Naive thymus-derived CD8-positive, alpha-beta T cell (primary cell): ENCODE measurements around the gene APOO. TPM values are rescaled to one million over a fixed set of nuclear protein-coding genes. Genes with fewer than 3 reads are reported as not detected.
A peak's percentile ranks its signal among the peaks of the same experiment; 100 is the strongest.

Source experiments
- ATAC-seq, 2 donors: fragments of 150-1000 bp; cut with Tn5 transposase in 1 of 2; sonication (Bioruptor Pico), chemical (Tn5 transposase) in 1 of 2; 1 replicate in 1 of 2; 2 replicates in 1 of 2; pipeline ENCODE4 v1.10.0; 2021; ENCODE audit warnings: mild to moderate bottlenecking in 2 of 2, moderate library complexity in 2 of 2
- POLR2A ChIA-PET: fragments of 350-600 bp; sonication (Branson Sonifier 250); formaldehyde crosslinking; loops from one replicate; lab custom pipeline; 2021; ENCODE audit warnings: antibody characterized with exemption; lab: Charles Lee
- DNase-seq, 10 donors: peaks; one replicate each; pipeline versions ENCODE4 v3.0.0 to v3.0.0-alpha.2; 2020 to 2022
- H3K27ac Mint-ChIP-seq, 10 donors: one replicate each; pipeline ENCODE4 v1.8.0; 2020 to 2022; ENCODE audit warnings: mild to moderate bottlenecking in 10 of 10, mixed read lengths in 10 of 10, moderate library complexity in 4 of 10, inconsistent platforms in 1 of 10
- H3K27me3 Mint-ChIP-seq, 5 donors: one replicate each; pipeline ENCODE4 v1.8.0; 2021 to 2022; ENCODE audit warnings: mixed read lengths in 5 of 5
- H3K36me3 Mint-ChIP-seq, 3 donors: one replicate each; pipeline ENCODE4 v1.8.0; 2020 to 2022; ENCODE audit warnings: mixed read lengths in 3 of 3, mild to moderate bottlenecking in 2 of 3, inconsistent platforms in 1 of 3
- H3K4me1 Mint-ChIP-seq, 4 donors: one replicate each; pipeline ENCODE4 v1.8.0; 2021 to 2022; ENCODE audit warnings: mixed read lengths in 4 of 4
- H3K4me3 Mint-ChIP-seq, 10 donors: one replicate each; pipeline ENCODE4 v1.8.0; 2020 to 2022; ENCODE audit warnings: mild to moderate bottlenecking in 10 of 10, mixed read lengths in 10 of 10, moderate library complexity in 6 of 10, inconsistent platforms in 1 of 10
- H3K9me3 Mint-ChIP-seq, 9 donors: one replicate each; pipeline ENCODE4 v1.8.0; 2020 to 2022; ENCODE audit warnings: mixed read lengths in 9 of 9, mild to moderate bottlenecking in 3 of 9, inconsistent platforms in 1 of 9, moderate library complexity in 1 of 9
- polyA plus RNA-seq, 3 donors: library from polyadenylated mRNA; unstranded; fragments of 300-500 nt; fragmentation: Illumina TruSeq; gene quantifications; one replicate each; pipeline ENCODE4 v1.2.3, GENCODE V29; 2021
- total RNA-seq, 8 experiments: library from RNA in 2 of 8; stranded (reverse) in 2 of 8; gene quantifications; one replicate each; pipeline ENCODE4 v1.2.3 and lab custom pipeline; 2021 to 2026

The APOO gene
- total and polyA plus RNA-seq, 5 experiments from 2014 or later, result 6.8 to 20.2 (median 15.9) TPM

DNA sequence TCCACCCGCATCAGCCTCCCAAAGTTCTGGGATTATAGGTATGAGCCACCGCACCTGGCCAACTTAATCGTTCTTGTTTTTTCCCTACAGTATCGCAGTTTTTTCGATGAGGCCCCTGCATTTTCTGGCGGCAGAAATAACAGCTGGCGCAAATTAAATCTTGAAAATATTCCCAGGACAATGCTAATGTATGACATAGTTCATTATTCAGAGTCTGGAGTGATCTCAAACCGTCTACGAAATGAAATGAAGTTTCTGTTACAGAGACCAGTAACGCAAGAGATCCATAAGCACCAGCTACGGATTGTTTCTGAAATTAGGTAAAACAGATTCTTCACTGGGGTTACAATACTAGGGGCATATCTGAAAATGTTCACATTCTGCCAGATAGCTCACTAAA lies 27.4 kb upstream of the APOO start:
- no peaks in the 10 kb centered on the region for H3K27me3 Mint-ChIP-seq
- no peak overlapping the region for H3K4me3 Mint-ChIP-seq
- POLR2A ChIA-PET, result no interaction called here
- H3K9me3 Mint-ChIP-seq, result no peaks in the 10 kb centered on the region
- H3K4me1 Mint-ChIP-seq, result peaks cover 3 to 20% (median 10%) of the 10 kb centered on the region in 4 donors
- DNase-seq (no peak), ATAC-seq (no peak)
- no peaks in the 10 kb centered on the region for H3K36me3 Mint-ChIP-seq
- H3K27ac Mint-ChIP-seq, result no peak overlapping the region

DNA sequence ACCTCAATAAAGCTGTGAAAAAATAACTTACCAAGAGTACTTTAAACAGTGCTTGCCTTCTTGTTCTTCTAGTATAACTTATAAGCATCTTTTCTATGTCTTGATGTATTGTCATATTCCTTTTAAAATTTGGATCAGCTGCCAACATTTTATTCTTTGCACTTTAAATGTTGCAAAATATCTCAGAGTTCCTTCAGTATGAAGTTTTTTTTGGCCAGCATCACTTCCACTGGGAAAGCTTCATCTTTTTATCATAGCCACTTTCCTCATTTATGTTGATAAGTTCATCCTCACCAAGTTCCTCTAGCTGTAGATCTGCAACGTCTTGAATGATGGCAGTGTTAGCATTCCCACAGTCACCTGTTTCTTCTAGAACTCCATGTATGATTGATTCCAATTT lies 24.3 kb upstream of the APOO start:
- no peak for DNase-seq
- Mint-ChIP-seq H3K4me1 (peaks cover 3 to 20% (median 10%) of the 10 kb centered on the region in 4 donors), H3K27me3 (no peaks in the 10 kb centered on the region), H3K9me3 (no peaks in the 10 kb centered on the region), H3K4me3 (no peak overlapping the region), H3K36me3 (no peaks in the 10 kb centered on the region), H3K27ac (peak overlapping the region in 7 of 10 donors; percentile 0 to 91 (median 58))
- no peak for ATAC-seq
- POLR2A ChIA-PET, result interaction anchor here (1.1 to 1.5 kb wide), 2 partner anchors 21 to 121 kb away, joined by 3 read pairs; no protein-coding TSS in a partner anchor

DNA sequence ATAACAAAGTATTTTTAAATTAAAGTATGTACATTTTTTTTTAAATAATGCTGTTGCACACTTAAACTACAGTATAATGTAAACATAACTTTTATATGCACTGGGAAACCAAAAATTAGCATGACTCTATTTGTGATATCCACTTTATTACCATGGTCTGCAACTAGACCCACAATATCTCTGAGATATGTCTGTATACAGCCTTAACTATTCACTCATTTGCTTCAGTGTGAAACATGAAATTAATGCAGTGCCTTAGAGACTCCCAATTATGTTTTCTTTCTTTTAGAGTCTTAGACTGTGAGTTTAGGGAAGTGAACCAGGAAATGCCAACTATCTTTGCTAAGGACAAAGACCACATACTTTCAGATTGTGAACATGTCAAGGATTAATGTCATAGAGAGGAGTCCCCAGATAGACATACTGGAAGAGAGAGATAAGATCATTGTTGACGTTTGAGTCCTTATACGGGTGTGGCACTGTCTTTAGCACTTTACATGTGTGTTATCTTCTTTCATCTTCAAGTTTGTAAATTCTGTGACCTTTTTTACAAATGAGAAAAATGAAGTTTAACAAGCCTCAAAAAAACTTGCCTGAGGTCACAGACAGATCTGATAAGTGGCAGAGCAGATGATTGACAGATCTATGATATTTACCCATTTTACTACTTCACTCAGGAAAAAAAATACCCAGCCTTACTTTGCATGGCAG lies 23.3 kb upstream of the APOO start:
- peak in 3 of 10 donors; percentile 15 to 38 (median 37) for DNase-seq

DNA sequence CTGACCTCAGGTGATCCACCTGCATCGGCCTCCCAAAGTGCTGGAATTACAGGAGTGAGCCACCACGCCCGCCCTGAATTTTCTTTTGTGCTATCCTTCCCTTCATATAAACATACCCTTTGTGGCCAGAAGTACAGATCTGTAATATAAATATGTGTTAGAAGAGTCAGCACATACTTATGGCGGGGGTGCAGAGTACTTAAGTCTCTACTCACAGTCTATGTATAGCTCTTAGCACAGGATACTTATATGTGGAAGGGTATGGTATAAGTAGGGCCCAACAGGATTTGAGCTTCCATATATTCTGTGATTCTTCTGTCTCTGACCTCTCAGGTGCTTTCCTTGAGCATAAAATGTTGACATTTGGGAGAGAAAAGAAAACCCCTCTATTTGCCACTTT lies 18.3 kb upstream of the APOO start:
- ATAC-seq (no peak), DNase-seq (no peak)
- peak overlapping the region in 1 of 10 donors; percentile 67 for H3K27ac Mint-ChIP-seq
- no peaks in the 10 kb centered on the region for H3K27me3 Mint-ChIP-seq
- POLR2A ChIA-PET, result no interaction called here
- no peak overlapping the region for H3K4me3 Mint-ChIP-seq
- H3K9me3 Mint-ChIP-seq, result peaks cover 0 to 2% (median 0%) of the 10 kb centered on the region in 9 donors
- no peaks in the 10 kb centered on the region for H3K36me3 Mint-ChIP-seq
- peaks cover 2 to 5% (median 4%) of the 10 kb centered on the region in 4 donors for H3K4me1 Mint-ChIP-seq

More for the DNA sequence above, 23.3 kb upstream of the APOO start:
- peak overlapping the region in 7 of 10 donors; percentile 21 to 91 (median 75) for H3K27ac Mint-ChIP-seq
- peak overlapping the region in 5 of 10 donors; percentile 26 to 39 (median 34) for H3K4me3 Mint-ChIP-seq
- H3K36me3 Mint-ChIP-seq, result no peaks in the 10 kb centered on the region
- POLR2A ChIA-PET, result interaction anchor here (1.1 kb wide), 1 partner anchor 122 kb away, joined by 3 read pairs; no protein-coding TSS in a partner anchor
- no peaks in the 10 kb centered on the region for H3K9me3 Mint-ChIP-seq
- H3K27me3 Mint-ChIP-seq, result no peaks in the 10 kb centered on the region
- peaks cover 3 to 20% (median 10%) of the 10 kb centered on the region in 4 donors for H3K4me1 Mint-ChIP-seq
- ATAC-seq, result peak; percentile 63 to 86

DNA sequence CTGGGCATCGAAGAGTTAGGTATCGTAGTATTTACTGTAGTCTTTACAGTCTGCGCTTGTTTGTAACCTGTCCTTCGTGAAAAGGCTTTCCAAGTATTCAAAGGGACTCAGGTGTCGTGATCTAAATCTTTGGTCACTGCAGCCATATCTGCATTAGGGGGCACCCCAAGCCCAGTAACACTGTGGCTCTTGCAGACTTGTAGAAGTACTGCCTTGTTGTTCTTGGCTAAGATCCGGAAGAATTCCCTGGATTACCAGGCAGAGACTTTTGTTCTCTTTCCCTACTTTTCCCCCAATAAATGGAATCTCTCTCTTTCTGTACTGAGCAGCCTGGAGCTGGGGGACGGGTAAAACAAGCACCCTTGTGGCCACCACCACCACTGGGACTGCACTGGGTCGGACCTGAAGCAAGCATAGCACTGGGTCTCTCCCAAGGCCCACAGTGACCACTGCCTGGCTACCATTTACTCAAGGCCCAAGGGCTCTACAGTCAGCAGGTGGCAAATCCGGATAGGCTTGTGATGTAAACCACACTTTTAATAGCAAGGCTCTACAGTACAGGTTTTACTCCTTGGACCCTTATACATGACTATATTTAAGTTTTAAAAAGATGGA lies 12.1 kb upstream of the APOO start:
- no peak overlapping the region for H3K4me3 Mint-ChIP-seq
- DNase-seq (no peak), ATAC-seq (no peak)
- H3K27me3 Mint-ChIP-seq, result no peaks in the 10 kb centered on the region
- peaks cover 0 to 11% (median 0%) of the 10 kb centered on the region in 9 donors for H3K9me3 Mint-ChIP-seq
- peaks cover 0 to 6% (median 3%) of the 10 kb centered on the region in 4 donors for H3K4me1 Mint-ChIP-seq
- H3K27ac Mint-ChIP-seq, result no peak overlapping the region
- peaks cover 0 to 8% (median 2%) of the 10 kb centered on the region in 3 donors for H3K36me3 Mint-ChIP-seq
- POLR2A ChIA-PET, result no interaction called here

DNA sequence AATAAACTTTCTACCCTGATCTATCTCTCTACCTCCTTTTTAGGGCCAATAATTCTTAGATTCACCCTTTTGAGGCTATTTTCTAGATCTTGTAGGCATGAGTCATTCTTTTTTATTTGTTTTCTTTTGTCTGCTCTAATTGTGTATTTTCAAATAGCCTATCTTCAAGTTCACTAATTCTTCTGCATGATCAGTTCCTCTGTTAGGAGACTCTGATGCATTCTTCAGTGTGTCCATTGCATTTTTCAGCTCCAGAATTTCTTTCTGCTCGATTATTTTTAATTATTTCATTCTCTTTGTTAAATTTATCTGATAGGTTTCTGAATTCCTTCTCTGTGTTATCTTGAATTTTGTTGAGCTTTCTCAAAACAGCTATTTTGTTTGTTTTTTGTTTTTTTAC lies 11.4 kb upstream of the APOO start:
- H3K27ac Mint-ChIP-seq, result peak overlapping the region in 1 of 10 donors; percentile 40
- H3K4me3 Mint-ChIP-seq, result no peak overlapping the region
- ATAC-seq, result no peak
- no peak for DNase-seq
- POLR2A ChIA-PET, result no interaction called here
- peaks cover 0 to 8% (median 2%) of the 10 kb centered on the region in 3 donors for H3K36me3 Mint-ChIP-seq
- peaks cover 0 to 6% (median 3%) of the 10 kb centered on the region in 4 donors for H3K4me1 Mint-ChIP-seq
- H3K27me3 Mint-ChIP-seq, result no peaks in the 10 kb centered on the region
- peaks cover 0 to 11% (median 0%) of the 10 kb centered on the region in 9 donors for H3K9me3 Mint-ChIP-seq

DNA sequence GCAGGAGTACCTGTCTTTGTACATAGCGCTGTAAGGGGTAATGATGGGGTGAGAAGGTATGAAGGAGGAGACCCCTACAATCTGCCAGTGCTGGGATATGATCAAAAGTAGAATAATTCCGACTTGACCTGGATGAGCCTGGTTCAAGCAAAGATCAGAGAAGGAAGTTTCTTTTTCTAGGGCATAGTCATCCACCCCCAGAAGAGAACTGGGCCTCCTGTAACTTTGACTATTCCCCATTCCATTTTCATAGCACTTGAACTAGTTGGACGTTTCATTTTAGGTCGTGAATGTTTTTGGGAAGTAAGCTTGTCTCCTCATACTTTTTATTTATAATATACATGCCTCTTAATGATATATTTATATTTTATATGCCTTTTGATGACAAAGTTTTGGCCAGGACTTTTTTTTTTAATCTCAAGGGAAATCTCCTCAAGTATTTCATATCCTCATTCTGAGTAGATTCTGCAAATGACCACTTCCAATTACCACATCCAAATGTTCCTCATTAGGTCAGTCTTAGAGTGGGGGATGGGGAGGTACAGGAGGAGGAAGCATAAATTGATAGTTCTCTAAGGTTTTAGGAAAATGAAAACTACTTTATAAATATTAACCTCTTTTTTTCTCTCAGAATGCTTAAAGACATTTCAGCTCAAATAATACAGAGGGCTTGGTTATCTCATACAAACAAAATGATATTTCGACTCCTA lies 3.5 kb upstream of the APOO start:
- no peak for DNase-seq
- no peak for ATAC-seq
- no peak overlapping the region for H3K4me3 Mint-ChIP-seq
- H3K36me3 Mint-ChIP-seq, result no peaks in the 10 kb centered on the region
- H3K4me1 Mint-ChIP-seq, result peaks cover 4 to 14% (median 10%) of the 10 kb centered on the region in 4 donors
- no peaks in the 10 kb centered on the region for H3K27me3 Mint-ChIP-seq
- POLR2A ChIA-PET, result no interaction called here
- H3K27ac Mint-ChIP-seq, result no peak overlapping the region
- no peaks in the 10 kb centered on the region for H3K9me3 Mint-ChIP-seq

DNA sequence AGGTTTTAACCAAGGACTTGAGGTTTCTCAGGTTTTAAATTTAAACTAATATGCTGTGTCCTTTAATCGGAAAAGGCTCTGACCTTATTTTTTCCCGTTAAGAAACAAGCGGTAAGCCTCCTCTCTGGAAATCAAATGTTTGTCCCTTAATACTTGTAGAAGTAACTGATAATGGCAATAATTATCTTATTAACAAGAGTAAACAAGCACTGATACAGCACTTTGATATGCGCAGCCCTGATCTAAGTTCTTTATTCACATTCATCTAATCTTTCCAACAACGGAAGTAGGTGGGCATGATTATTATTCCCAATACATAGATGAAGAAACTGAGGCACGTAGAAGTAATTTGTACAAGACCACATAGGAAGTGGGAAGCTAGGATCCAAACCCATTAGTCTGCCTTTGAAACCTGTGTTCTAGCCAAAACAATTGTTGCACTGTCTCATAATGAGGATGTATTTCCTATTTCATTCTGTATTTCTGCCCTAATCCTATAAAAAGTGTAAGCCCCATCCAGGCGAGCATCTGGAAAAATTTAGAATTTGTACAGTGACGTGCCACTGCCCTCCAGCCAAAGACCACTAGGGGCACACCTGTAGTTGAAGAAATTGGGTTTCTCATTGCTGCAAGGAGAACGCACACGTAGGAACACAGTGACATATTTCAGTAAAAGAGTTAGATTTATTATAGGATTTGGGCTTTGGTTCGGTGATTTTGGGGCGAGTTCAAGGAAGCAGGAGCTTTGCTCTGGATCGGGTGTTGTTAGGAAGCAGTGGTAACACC lies 674 bp upstream of the APOO start:
- peaks cover 6 to 14% (median 10%) of the 10 kb centered on the region in 4 donors for H3K4me1 Mint-ChIP-seq
- H3K27ac Mint-ChIP-seq, result peak overlapping the region; percentile 87 to 97 (median 94)
- H3K27me3 Mint-ChIP-seq, result no peaks in the 10 kb centered on the region
- ATAC-seq, result no peak
- no peaks in the 10 kb centered on the region for H3K9me3 Mint-ChIP-seq
- H3K36me3 Mint-ChIP-seq, result no peaks in the 10 kb centered on the region
- POLR2A ChIA-PET, result interaction anchor here (1.6 to 3.2 kb wide), 4 partner anchors 45 to 146 kb away, joined by 14 to 30 read pairs (median 22); partner anchors contain the start of genes EIF2S3 and SAT1
- peak in 4 of 10 donors; percentile 5 to 12 (median 6) for DNase-seq
- peak overlapping the region; percentile 69 to 90 (median 84) for H3K4me3 Mint-ChIP-seq

DNA sequence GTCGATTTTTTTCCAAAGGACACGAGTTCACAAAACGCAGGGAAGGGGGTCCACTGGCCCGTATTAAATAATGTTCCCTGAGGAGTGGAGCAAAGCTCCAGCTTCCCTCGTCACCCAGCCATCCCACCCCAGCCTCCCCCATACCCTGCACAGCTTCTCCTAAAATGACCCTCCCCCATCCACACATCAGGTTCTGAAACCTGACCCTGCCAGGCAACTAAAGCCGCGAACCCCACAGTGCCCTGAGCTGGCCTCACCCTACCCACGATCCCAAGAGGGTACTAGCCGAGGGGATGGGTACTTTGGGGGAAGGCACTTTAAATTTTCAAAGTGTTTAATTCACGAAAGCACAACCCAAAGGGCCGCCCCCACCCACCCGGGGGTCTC lies 634 bp downstream of the APOO start:
- peaks cover 6 to 14% (median 10%) of the 10 kb centered on the region in 4 donors for H3K4me1 Mint-ChIP-seq
- ATAC-seq (no peak), DNase-seq (no peak)
- no peaks in the 10 kb centered on the region for H3K27me3 Mint-ChIP-seq
- H3K9me3 Mint-ChIP-seq, result no peaks in the 10 kb centered on the region
- no peaks in the 10 kb centered on the region for H3K36me3 Mint-ChIP-seq
- H3K27ac Mint-ChIP-seq, result peak overlapping the region; percentile 25 to 97 (median 93)
- POLR2A ChIA-PET, result interaction anchor here (0.6 to 3.2 kb wide), 5 partner anchors 118 to 207 kb away, joined by 3 to 30 read pairs (median 18); partner anchors contain the start of genes EIF2S3 and SAT1
- H3K4me3 Mint-ChIP-seq, result peak overlapping the region; percentile 78 to 90 (median 84)

DNA sequence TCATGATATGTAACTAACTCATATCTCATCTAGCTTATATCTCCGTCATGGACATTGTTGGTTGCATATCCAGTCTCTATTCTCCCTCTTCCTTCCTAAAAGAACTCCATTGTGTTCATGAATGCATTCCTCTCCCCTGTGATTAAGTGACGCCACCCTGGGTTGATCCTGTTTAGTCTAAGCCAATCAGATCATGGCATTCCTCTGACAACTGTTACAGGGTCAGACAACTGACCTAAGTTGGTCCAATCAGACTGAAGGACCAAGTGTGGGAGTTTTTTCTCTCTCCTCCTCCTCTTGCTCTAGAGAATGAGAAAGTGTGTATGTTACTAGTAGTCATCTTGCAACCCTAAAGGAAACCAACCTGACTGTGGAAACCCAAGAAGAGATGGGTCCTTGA lies 3.6 kb downstream of the APOO start:
- POLR2A ChIA-PET, result interaction anchor here (0.6 kb wide), 1 partner anchor 43 kb away, joined by 6 read pairs; no protein-coding TSS in a partner anchor
- H3K27ac Mint-ChIP-seq, result peak overlapping the region in 3 of 10 donors; percentile 49 to 66 (median 49)
- H3K4me3 Mint-ChIP-seq, result no peak overlapping the region
- no peaks in the 10 kb centered on the region for H3K36me3 Mint-ChIP-seq
- no peaks in the 10 kb centered on the region for H3K9me3 Mint-ChIP-seq
- no peaks in the 10 kb centered on the region for H3K27me3 Mint-ChIP-seq
- peaks cover 6 to 14% (median 10%) of the 10 kb centered on the region in 4 donors for H3K4me1 Mint-ChIP-seq
- ATAC-seq (no peak), DNase-seq (no peak)

DNA sequence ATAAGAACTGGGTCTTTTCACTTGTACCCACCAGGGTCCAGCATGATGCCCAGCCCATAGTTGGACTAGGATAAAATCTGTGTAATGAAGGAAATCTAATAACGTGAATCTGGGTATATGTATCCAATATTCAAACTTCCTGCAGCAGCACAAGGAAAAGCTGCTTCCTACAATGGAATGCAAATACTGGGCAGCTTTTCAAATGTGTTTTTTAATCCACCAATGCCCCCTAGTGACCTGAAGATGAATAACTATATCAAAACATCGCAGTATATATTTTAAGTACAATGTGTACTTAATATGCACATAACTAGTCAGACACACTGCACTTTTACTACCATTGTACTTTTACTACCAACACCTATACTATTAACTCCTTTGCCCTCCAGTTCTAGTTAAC lies 5.3 kb downstream of the APOO start:
- Mint-ChIP-seq H3K4me1 (peaks cover 0 to 10% (median 4%) of the 10 kb centered on the region in 4 donors), H3K36me3 (no peaks in the 10 kb centered on the region), H3K9me3 (no peaks in the 10 kb centered on the region), H3K4me3 (no peak overlapping the region), H3K27me3 (no peaks in the 10 kb centered on the region), H3K27ac (no peak overlapping the region)
- peak in 1 of 2 donors; percentile 43 for ATAC-seq
- POLR2A ChIA-PET, result interaction anchor here (0.7 to 1.5 kb wide), 4 partner anchors 121 to 239 kb away, joined by 3 to 4 read pairs (median 4); partner anchors contain the start of gene EIF2S3
- DNase-seq, result peak in 3 of 10 donors; percentile 36 to 46 (median 41)
